Mammary epithelial cell (primary cell): ENCODE measurements around the gene TRHDE.

Source experiments
- EZH2 ChIP-seq: IDR thresholded peaks from 2 replicates; pipeline ENCODE4 v1.6.1; 2012; ENCODE audit warnings: low read length, inconsistent platforms, borderline replicate concordance
- TF ChIP-seq, protein P1 (sequence below), 2 donors: IDR thresholded peaks in 1 of 2; conservative IDR thresholded peaks in 1 of 2; 2 replicates each; pipeline ENCODE4 v1.5.1; 2011 to 2012; ENCODE audit warnings: inconsistent platforms in 2 of 2, low read length in 2 of 2, mild to moderate bottlenecking in 2 of 2, control low read depth in 1 of 2, low read depth in 1 of 2; ENCODE audit not compliant: insufficient read depth in 1 of 2; ENCODE audit errors: extremely low read depth in 1 of 2

GRCh38 chr12:72295101-72295500, 22.9 kb downstream of the TRHDE start:
- TF ChIP-seq, protein P1, sequence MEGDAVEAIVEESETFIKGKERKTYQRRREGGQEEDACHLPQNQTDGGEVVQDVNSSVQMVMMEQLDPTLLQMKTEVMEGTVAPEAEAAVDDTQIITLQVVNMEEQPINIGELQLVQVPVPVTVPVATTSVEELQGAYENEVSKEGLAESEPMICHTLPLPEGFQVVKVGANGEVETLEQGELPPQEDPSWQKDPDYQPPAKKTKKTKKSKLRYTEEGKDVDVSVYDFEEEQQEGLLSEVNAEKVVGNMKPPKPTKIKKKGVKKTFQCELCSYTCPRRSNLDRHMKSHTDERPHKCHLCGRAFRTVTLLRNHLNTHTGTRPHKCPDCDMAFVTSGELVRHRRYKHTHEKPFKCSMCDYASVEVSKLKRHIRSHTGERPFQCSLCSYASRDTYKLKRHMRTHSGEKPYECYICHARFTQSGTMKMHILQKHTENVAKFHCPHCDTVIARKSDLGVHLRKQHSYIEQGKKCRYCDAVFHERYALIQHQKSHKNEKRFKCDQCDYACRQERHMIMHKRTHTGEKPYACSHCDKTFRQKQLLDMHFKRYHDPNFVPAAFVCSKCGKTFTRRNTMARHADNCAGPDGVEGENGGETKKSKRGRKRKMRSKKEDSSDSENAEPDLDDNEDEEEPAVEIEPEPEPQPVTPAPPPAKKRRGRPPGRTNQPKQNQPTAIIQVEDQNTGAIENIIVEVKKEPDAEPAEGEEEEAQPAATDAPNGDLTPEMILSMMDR (conservative IDR thresholded peaks at IDR 0.05 in 1 of 2, IDR thresholded peaks at IDR 0.05 in 1 of 2; ENCODE audit: extremely low read depth in 1 of 2, insufficient read depth in 1 of 2, low read depth in 1 of 2, low read length in 2 of 2): no peak
- TF ChIP-seq EZH2: no peak
